ENCODE measurements around the gene RIPK3.

The RIPK3 gene

GRCh38 chr14:24353559-24354481 is 14.0 kb upstream of the RIPK3 start:
- no peak for DNase-seq (ENCODE audit: extremely low spot score)
- POLR2A ChIA-PET = no interaction called here
- no peak for TF ChIP-seq CTCF (IDR thresholded peaks at IDR 0.05; ENCODE audit: control extremely low read depth, extremely low read depth, low read depth, missing control alignments)
- CTCF ChIA-PET = interaction anchor here (1.2 to 2.0 kb wide), 3 partner anchors 12 to 78 kb away, joined by 3 to 7 read pairs (median 3); no protein-coding TSS in a partner anchor

- POLR2A ChIA-PET = no interaction called here
- CTCF ChIA-PET = interaction anchor here (1.2 to 3.2 kb wide), 5 partner anchors 11 to 85 kb away, joined by 3 to 16 read pairs (median 7); no protein-coding TSS in a partner anchor
- TF ChIP-seq CTCF (IDR thresholded peaks at IDR 0.05; ENCODE audit: control extremely low read depth, extremely low read depth, low read depth, missing control alignments) = no peak
- DNase-seq (ENCODE audit: extremely low spot score) = no peak
These were observed 11.7 kb upstream of the RIPK3 start for GRCh38 chr14:24351517-24351916.

- CTCF ChIA-PET = interaction anchor here (0.7 to 3.2 kb wide), 7 partner anchors 9 to 81 kb away, joined by 3 to 16 read pairs (median 4); partner anchors contain the start of genes NFATC4 and RIPK3
- DNase-seq (ENCODE audit: extremely low spot score) = no peak
- no peak for TF ChIP-seq CTCF (IDR thresholded peaks at IDR 0.05; ENCODE audit: control extremely low read depth, extremely low read depth, low read depth, missing control alignments)
- POLR2A ChIA-PET = no interaction called here
These were observed 10.0 kb upstream of the RIPK3 start for GRCh38 chr14:24349742-24350141.

- DNase-seq (ENCODE audit: extremely low spot score) = no peak
- TF ChIP-seq CTCF (IDR thresholded peaks at IDR 0.05; ENCODE audit: control extremely low read depth, extremely low read depth, low read depth, missing control alignments) = no peak
- ChIA-PET POLR2A (no interaction called here), CTCF (interaction anchor here (1.2 to 5.7 kb wide), 4 partner anchors 10 to 84 kb away, joined by 3 to 71 read pairs (median 8); partner anchors contain the start of gene ADCY4)
These were observed 8.4 kb upstream of the RIPK3 start for GRCh38 chr14:24348186-24348585.

GRCh38 chr14:24347134-24347533 is 7.3 kb upstream of the RIPK3 start:
- no peak for DNase-seq (ENCODE audit: extremely low spot score)
- POLR2A ChIA-PET = no interaction called here
- CTCF ChIA-PET = interaction anchor here (0.7 to 5.7 kb wide), 6 partner anchors 9 to 90 kb away, joined by 3 to 71 read pairs (median 6); partner anchors contain the start of gene ADCY4
- no peak for TF ChIP-seq CTCF (IDR thresholded peaks at IDR 0.05; ENCODE audit: control extremely low read depth, extremely low read depth, low read depth, missing control alignments)

- ChIA-PET CTCF (interaction anchor here (0.8 to 5.7 kb wide), 8 partner anchors 11 to 102 kb away, joined by 3 to 71 read pairs (median 6); partner anchors contain the start of genes ADCY4, CBLN3, KHNYN and TINF2), POLR2A (no interaction called here)
- no peak for TF ChIP-seq CTCF (IDR thresholded peaks at IDR 0.05; ENCODE audit: control extremely low read depth, extremely low read depth, low read depth, missing control alignments)
- no peak for DNase-seq (ENCODE audit: extremely low spot score)
These were observed 4.2 kb upstream of the RIPK3 start for GRCh38 chr14:24343795-24344660.

All from GM10248 (cell line).